Right kidney (tissue), 1 donor: ENCODE measurements around the gene SHROOM3.

Experiments
- DNase-seq: peaks from one replicate; pipeline ENCODE4 v3.0.0-alpha.2; 2016

The SHROOM3 gene

GRCh38 chr4:76539979-76540378 lies 105.0 kb downstream of the SHROOM3 start:
- no peak for DNase-seq

- no peak for DNase-seq
Observed at GRCh38 chr4:76540486-76540885, 105.5 kb downstream of the SHROOM3 start.

GRCh38 chr4:76543378-76543777 lies 108.3 kb downstream of the SHROOM3 start:
- DNase-seq: no peak

- peak; percentile 35 for DNase-seq
Observed at GRCh38 chr4:76544725-76545124, 109.7 kb downstream of the SHROOM3 start.

GRCh38 chr4:76545226-76545884 lies 110.3 kb downstream of the SHROOM3 start:
- peak; percentile 55 for DNase-seq

- DNase-seq: no peak
Observed at GRCh38 chr4:76546327-76546726, 111.3 kb downstream of the SHROOM3 start.

GRCh38 chr4:76546759-76547742 lies 112.0 kb downstream of the SHROOM3 start:
- peak; percentile 52 for DNase-seq

- no peak for DNase-seq
Observed at GRCh38 chr4:76548704-76549103, 113.7 kb downstream of the SHROOM3 start.

GRCh38 chr4:76549765-76550164 lies 114.7 kb downstream of the SHROOM3 start:
- DNase-seq: no peak

GRCh38 chr4:76550966-76551780 lies 116.1 kb downstream of the SHROOM3 start:
- no peak for DNase-seq

GRCh38 chr4:76554630-76555029 lies 119.6 kb downstream of the SHROOM3 start:
- DNase-seq: no peak

GRCh38 chr4:76556452-76556851 lies 121.4 kb downstream of the SHROOM3 start:
- DNase-seq: no peak

- DNase-seq: no peak
Observed at GRCh38 chr4:76558396-76559235, 123.6 kb downstream of the SHROOM3 start.

- peak; percentile 27 for DNase-seq
Observed at GRCh38 chr4:76559236-76560071, 124.4 kb downstream of the SHROOM3 start.

- no peak for DNase-seq
Observed at GRCh38 chr4:76562161-76562560, 127.1 kb downstream of the SHROOM3 start.

GRCh38 chr4:76562836-76563453 lies 127.9 kb downstream of the SHROOM3 start:
- DNase-seq: no peak

- no peak for DNase-seq
Observed at GRCh38 chr4:76563454-76564122, 128.6 kb downstream of the SHROOM3 start.

- DNase-seq: no peak
Observed at GRCh38 chr4:76564123-76564915, 129.3 kb downstream of the SHROOM3 start.

GRCh38 chr4:76568262-76568661 lies 133.2 kb downstream of the SHROOM3 start:
- no peak for DNase-seq
